Fibroblast of villous mesenchyme (primary cell): ENCODE measurements around the gene ITIH1. TPM values are rescaled to one million over a fixed set of nuclear protein-coding genes. Genes with fewer than 3 reads are reported as not detected.

Experiments
- DNase-seq: peaks from one replicate; pipeline ENCODE4 v3.0.0-alpha.2; 2010; ENCODE audit warnings: low read depth
- H3K4me3 ChIP-seq: 2 replicates; pipeline ENCODE4 v1.5.1; 2011; ENCODE audit warnings: low read depth, mild to moderate bottlenecking, low read length
- CTCF ChIP-seq: IDR thresholded peaks from 2 replicates; pipeline ENCODE4 v1.5.1; 2012; ENCODE audit warnings: low read depth, mild to moderate bottlenecking, low read length; ENCODE audit not compliant: insufficient read depth
- total RNA-seq: library from RNA; depleted of rRNA; stranded (reverse); fragments of >200 nt; gene quantifications from 2 replicates; pipeline ENCODE4 v1.2.3, GENCODE V29; 2012

The ITIH1 gene
- total RNA-seq, 1 donor = not detected

- H3K4me3 ChIP-seq = no peak overlapping the region
- no peak for DNase-seq
- TF ChIP-seq CTCF = no peak
Observed at GRCh38 chr3:52779011-52779836, 1.8 kb downstream of the ITIH1 start.

DNA sequence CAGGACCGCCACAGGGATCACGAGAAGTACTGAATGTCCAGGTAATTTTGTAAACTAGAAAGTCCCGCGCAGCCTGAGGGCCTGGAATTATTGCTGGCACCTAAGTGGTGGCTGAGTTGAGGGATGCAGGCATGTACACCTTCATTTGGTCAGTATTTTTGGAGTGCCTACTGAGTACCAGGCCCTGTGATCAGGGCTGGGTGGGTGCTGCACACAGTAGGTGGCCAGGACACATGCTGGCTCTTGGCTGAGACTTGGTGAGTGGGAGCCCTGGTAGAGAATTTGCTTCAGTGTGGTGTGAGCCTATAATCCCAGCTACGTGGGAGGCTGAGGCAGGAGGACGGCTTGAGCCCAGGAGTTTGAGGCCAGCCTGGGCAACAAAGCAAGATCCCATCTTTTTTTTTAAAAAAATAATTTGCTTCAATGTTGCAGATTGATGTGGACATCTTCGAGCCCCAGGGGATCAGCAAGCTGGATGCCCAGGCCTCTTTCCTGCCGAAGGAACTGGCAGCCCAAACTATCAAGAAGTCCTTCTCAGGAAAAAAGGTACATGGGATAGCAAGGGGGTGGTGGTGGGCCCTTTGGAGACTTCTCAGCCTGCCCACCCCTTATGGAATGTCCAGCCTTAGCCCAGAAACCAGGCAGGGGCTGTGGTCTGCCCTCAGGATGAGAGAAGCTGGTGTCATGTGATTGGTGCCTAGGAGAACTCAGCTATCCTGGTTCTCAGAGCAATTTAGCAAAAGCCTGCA lies 2.6 kb downstream of the ITIH1 start:
- DNase-seq = no peak
- TF ChIP-seq CTCF = no peak
- H3K4me3 ChIP-seq = no peak overlapping the region

DNA sequence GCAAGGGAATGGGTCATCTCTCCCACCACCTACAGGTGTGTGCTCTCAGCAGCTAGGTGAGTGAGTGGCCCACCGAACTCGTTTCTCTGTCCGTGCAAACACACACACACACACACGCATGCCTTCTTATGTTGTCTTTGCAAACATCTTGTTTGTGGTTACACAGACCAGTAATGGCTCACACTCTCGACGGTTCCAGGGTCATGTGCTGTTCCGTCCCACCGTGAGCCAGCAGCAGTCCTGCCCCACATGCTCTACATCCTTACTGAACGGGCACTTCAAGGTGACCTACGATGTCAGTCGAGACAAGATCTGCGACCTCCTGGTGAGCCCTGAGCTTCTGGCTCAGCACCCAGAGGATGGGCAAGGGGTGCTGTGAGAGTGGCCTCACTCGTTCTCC lies 4.3 kb downstream of the ITIH1 start:
- DNase-seq = no peak
- TF ChIP-seq CTCF = no peak
- no peak overlapping the region for H3K4me3 ChIP-seq

DNA sequence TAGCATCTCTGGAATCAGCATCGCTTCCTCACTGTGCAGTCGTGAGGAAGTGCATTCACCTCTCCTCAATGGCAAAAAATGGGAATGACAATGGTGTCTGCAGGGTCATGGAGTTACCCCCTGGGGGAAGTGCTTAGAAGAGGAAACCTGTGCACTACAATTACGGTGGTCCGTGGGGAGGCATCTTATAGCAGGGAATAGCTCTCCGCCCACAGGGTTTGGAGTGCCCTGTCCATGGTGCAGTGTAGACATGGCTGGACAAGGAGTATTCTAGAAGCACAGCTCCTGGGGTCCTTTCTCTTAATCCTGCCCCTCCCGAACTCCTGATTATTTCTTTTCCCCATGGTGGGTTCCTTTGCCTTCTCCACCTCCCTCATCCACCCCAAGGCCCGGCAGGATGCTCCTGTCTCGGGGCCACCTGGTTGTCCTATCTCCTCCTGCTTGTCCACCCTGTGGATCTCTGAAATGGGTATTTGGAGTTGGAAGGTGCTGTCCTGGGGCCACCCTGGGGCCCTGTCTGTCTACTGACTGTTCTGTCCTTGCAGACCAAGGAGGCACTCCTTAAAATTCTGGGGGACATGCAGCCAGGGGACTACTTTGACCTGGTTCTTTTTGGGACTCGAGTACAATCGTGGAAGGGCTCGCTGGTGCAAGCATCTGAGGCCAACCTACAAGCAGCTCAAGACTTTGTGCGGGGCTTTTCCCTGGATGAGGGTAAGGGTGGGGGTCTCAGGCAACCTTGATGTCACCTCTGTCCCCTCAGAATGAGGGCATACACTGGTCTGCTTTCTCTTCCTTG lies 5.2 kb downstream of the ITIH1 start:
- H3K4me3 ChIP-seq = no peak overlapping the region
- no peak for TF ChIP-seq CTCF
- DNase-seq = no peak

DNA sequence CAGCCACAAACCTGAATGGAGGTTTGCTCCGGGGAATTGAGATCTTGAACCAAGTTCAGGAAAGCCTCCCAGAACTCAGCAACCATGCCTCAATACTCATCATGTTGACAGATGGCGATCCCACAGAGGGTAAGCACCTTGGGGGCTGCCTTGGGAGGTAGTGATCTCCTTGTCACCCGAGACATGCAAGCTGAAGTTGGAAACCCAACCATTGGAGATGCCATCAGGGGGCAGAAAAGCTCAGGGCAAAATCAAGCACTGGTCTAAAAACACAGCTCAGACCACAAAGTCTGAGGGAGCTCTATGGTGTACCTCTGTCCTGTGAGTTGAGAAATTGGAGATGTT lies 5.8 kb downstream of the ITIH1 start:
- no peak for TF ChIP-seq CTCF
- DNase-seq = peak; percentile 2
- no peak overlapping the region for H3K4me3 ChIP-seq

GRCh38 chr3:52784021-52784621 lies 6.7 kb downstream of the ITIH1 start:
- no peak for DNase-seq
- no peak overlapping the region for H3K4me3 ChIP-seq
- TF ChIP-seq CTCF = no peak
